ENCODE data around the gene UBE2L3.

UBE2L3 gene

GRCh38 chr22:21622011-21622918 lies 54.8 kb downstream of the UBE2L3 start:
- H3K36me3 Mint-ChIP-seq (ENCODE audit: low read depth): peaks cover 20% of the 10 kb centered on the region
- peak overlapping the region in 1 of 3 experiments; percentile 8 for H3K4me3 Mint-ChIP-seq
- no peak for TF ChIP-seq CTCF (IDR thresholded peaks at IDR 0.05; ENCODE audit: unreplicated experiment in 3 of 3)
- H3K27ac Mint-ChIP-seq: peak overlapping the region in 2 of 3 experiments; percentile 48 to 65
- no peaks in the 10 kb centered on the region for H3K27me3 Mint-ChIP-seq (ENCODE audit: low read depth)
- peaks cover 38% of the 10 kb centered on the region for H3K4me1 Mint-ChIP-seq
- no peaks in the 10 kb centered on the region for H3K9me3 Mint-ChIP-seq

GRCh38 chr22:21622919-21623647 lies 55.6 kb downstream of the UBE2L3 start:
- Mint-ChIP-seq H3K4me3 (peak overlapping the region in 1 of 3 experiments; percentile 8), H3K9me3 (no peaks in the 10 kb centered on the region), H3K27me3 (ENCODE audit: low read depth) (no peaks in the 10 kb centered on the region), H3K4me1 (peaks cover 42% of the 10 kb centered on the region), H3K27ac (peak overlapping the region in 2 of 3 experiments; percentile 48 to 65), H3K36me3 (ENCODE audit: low read depth) (peaks cover 21% of the 10 kb centered on the region)
- no peak for TF ChIP-seq CTCF (IDR thresholded peaks at IDR 0.05; ENCODE audit: unreplicated experiment in 3 of 3)

- Mint-ChIP-seq H3K9me3 (no peaks in the 10 kb centered on the region), H3K36me3 (ENCODE audit: low read depth) (peaks cover 23% of the 10 kb centered on the region), H3K27me3 (ENCODE audit: low read depth) (no peaks in the 10 kb centered on the region), H3K4me3 (no peak overlapping the region), H3K27ac (peak overlapping the region in 1 of 3 experiments; percentile 41), H3K4me1 (peaks cover 44% of the 10 kb centered on the region)
- no peak for TF ChIP-seq CTCF (IDR thresholded peaks at IDR 0.05; ENCODE audit: unreplicated experiment in 3 of 3)
Observed at GRCh38 chr22:21623648-21623970, 56.1 kb downstream of the UBE2L3 start.

- Mint-ChIP-seq H3K4me1 (peaks cover 44% of the 10 kb centered on the region), H3K4me3 (no peak overlapping the region), H3K27me3 (ENCODE audit: low read depth) (no peaks in the 10 kb centered on the region), H3K9me3 (no peaks in the 10 kb centered on the region), H3K27ac (peak overlapping the region in 2 of 3 experiments; percentile 24 to 41), H3K36me3 (ENCODE audit: low read depth) (peaks cover 23% of the 10 kb centered on the region)
- peak; percentile 14 to 48 (median 22) for TF ChIP-seq CTCF (IDR thresholded peaks at IDR 0.05; ENCODE audit: unreplicated experiment in 3 of 3)
Observed at GRCh38 chr22:21624120-21624879, 56.8 kb downstream of the UBE2L3 start.

- no peak for TF ChIP-seq CTCF (IDR thresholded peaks at IDR 0.05; ENCODE audit: unreplicated experiment in 3 of 3)
- H3K4me3 Mint-ChIP-seq: no peak overlapping the region
- no peaks in the 10 kb centered on the region for H3K9me3 Mint-ChIP-seq
- H3K36me3 Mint-ChIP-seq (ENCODE audit: low read depth): peaks cover 19% of the 10 kb centered on the region
- peak overlapping the region in 1 of 3 experiments; percentile 24 for H3K27ac Mint-ChIP-seq
- peaks cover 42% of the 10 kb centered on the region for H3K4me1 Mint-ChIP-seq
- no peaks in the 10 kb centered on the region for H3K27me3 Mint-ChIP-seq (ENCODE audit: low read depth)
Observed at GRCh38 chr22:21624880-21625791, 57.6 kb downstream of the UBE2L3 start.
